Fibroblast of villous mesenchyme (primary cell): ENCODE measurements around the gene PDK2. TPM values are rescaled to one million over a fixed set of nuclear protein-coding genes. Genes with fewer than 3 reads are reported as not detected.

ENCODE experiments used
- DNase-seq: peaks from one replicate; pipeline ENCODE4 v3.0.0-alpha.2; 2010; ENCODE audit warnings: low read depth
- H3K4me3 ChIP-seq: 2 replicates; pipeline ENCODE4 v1.5.1; 2011; ENCODE audit warnings: low read depth, mild to moderate bottlenecking, low read length
- CTCF ChIP-seq: IDR thresholded peaks from 2 replicates; pipeline ENCODE4 v1.5.1; 2012; ENCODE audit warnings: low read depth, mild to moderate bottlenecking, low read length; ENCODE audit not compliant: insufficient read depth
- total RNA-seq: library from RNA; depleted of rRNA; stranded (reverse); fragments of >200 nt; gene quantifications from 2 replicates; pipeline ENCODE4 v1.2.3, GENCODE V29; 2012

Gene PDK2
- total RNA-seq, 1 donor: 20.3 TPM

- no peak for TF ChIP-seq CTCF
- H3K4me3 ChIP-seq: no peak overlapping the region
- no peak for DNase-seq
Measured at GRCh38 chr17:50134206-50135110, 39.3 kb downstream of the PDK2 start.

GRCh38 chr17:50135316-50136095 lies 40.4 kb downstream of the PDK2 start:
- no peak for DNase-seq
- H3K4me3 ChIP-seq: no peak overlapping the region
- no peak for TF ChIP-seq CTCF

- no peak overlapping the region for H3K4me3 ChIP-seq
- no peak for TF ChIP-seq CTCF
- DNase-seq: no peak
Measured at GRCh38 chr17:50136096-50136687, 41.0 kb downstream of the PDK2 start.

GRCh38 chr17:50137042-50137441 lies 41.9 kb downstream of the PDK2 start:
- no peak for DNase-seq
- no peak for TF ChIP-seq CTCF

GRCh38 chr17:50139185-50139783 lies 44.1 kb downstream of the PDK2 start:
- H3K4me3 ChIP-seq: no peak overlapping the region
- no peak for DNase-seq
- TF ChIP-seq CTCF: no peak

More at GRCh38 chr17:50137042-50137441, 41.9 kb downstream of the PDK2 start:
- no peak overlapping the region for H3K4me3 ChIP-seq
